ENCODE data around the gene DDX11. TPM values are rescaled to one million over a fixed set of nuclear protein-coding genes. Genes with fewer than 3 reads are reported as not detected.

DDX11 gene
- total RNA-seq, result 16.9 and 21.1 TPM in 2 replicates

DNA sequence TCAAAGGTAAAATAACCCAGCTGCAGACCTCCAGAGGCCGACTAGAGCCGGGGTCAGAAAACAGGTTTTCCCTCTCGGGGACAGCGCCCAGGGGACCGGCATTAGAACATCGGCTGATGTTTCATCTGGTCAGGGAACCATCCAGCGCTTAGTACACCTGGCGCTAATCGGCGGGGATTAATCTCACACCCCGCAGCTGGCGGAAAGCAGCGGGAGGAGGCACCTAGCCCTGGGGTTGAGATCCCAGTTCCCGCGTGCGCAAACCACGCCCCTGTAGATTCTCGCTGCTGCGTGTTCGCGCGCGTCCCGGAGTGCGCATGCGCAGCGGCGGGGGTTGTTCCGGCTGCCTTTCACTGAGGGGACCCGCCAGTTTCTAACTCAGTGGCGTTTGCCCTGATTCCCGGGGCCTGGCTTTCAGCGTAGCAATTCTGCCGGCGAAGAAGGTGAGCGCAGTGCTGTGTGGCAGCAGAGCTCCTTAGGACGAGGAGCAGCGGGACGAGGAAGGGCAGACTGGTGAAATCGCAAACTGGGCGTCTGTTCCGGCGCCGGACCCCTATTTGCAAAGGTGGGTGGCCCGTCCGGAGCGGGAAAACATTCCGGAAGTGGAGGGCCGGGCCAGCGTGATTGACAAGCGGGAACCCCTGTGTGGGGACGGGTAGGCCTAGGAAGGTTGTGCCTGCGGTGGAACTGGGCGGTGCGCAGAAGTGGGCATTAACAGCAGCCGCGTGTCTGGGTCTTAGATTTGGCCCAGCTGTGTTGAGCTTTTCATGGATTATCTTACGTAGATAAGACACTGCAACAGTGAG, at the start of gene DDX11:
DDX11 (plus strand) TSS at position 334 of the 806 bp plus-strand sequence. CDS start 4,534 bp downstream, outside the sequence.

Other genes with a start within 250 kb of the DDX11 start
- under 0.01 and 0.69 TPM in 2 replicates for gene TSPAN11, start 147.1 kb upstream of the DDX11 start, total RNA-seq